NCI-H187 (cell line): ENCODE results near the gene ASTE1.
A peak's percentile ranks its signal among the peaks of the same experiment; 100 is the strongest.
"Not testable (repeated sequence)": the region's sequence is repeated elsewhere in the genome, so short reads cannot be mapped to it uniquely, and the experiment has no call there.

ENCODE experiments used
- DNase-seq, 2 experiments: peaks; one replicate each; lab custom pipeline; 2025; lab: John Stamatoyannopoulos, UW

ASTE1 gene, protein sequence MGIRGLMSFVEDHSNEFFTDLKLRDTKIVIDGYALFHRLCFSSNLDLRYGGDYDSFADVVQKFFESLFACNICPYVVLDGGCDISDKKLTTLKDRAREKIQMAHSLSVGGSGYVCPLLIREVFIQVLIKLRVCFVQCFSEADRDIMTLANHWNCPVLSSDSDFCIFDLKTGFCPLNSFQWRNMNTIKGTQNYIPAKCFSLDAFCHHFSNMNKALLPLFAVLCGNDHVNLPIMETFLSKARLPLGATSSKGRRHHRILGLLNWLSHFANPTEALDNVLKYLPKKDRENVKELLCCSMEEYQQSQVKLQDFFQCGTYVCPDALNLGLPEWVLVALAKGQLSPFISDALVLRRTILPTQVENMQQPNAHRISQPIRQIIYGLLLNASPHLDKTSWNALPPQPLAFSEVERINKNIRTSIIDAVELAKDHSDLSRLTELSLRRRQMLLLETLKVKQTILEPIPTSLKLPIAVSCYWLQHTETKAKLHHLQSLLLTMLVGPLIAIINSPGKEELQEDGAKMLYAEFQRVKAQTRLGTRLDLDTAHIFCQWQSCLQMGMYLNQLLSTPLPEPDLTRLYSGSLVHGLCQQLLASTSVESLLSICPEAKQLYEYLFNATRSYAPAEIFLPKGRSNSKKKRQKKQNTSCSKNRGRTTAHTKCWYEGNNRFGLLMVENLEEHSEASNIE

DNA sequence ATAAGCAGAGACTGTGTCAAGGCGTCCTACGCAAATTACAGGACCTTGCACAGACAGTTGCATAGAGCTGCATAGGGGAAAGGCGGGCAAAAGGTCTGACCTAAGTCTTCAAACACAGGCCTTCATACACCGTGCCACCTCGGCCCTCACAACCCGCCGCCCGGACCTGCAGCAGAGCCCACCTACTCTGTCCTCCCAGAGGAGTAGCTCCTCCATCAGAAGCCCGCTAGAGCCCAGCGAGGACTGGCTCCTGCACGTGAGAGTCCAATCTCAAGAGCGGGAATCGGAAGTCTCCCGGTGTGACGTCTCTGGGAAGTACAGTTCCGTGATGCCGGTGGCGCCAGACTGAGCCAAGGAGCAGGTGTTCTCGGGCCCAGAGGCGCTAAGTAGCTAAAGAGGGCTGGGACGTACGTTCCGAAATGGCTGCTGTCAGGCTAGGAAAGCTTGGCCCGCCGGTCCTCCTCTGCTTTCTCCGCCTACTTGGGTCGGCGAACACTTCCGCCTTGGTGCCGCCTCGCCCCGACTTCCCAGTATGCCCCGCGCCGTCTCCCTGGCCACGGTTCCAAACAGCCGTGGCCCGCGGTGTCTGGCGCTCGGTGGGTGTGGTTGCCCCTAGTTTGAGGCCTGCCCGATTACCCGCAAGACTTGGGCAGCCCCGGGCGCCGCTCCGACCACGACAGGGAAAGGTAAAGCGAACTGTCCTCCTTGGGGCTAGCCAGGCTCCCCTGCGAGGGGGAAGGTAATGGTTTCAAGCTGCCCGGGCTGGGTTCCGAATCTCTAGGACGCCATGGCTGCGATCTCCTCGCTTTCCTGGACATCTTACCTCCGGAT, at the start of gene ASTE1, which contains the start of gene NEK11:
TSS of gene ASTE1 (minus strand) at position 505 of the 831 bp plus-strand sequence. CDS start 1,519 bp downstream, outside the sequence.
TSS of gene NEK11 (plus strand) at position 557 of the 831 bp plus-strand sequence. CDS start 2,832 bp downstream, outside the sequence.
- peak; percentile 72 to 88 for DNase-seq

GRCh38 chr3:131075632-131076328, 49.2 kb upstream of the ASTE1 start:
- no peak for DNase-seq

- DNase-seq: no peak
Measured at GRCh38 chr3:131072845-131073244, 46.2 kb upstream of the ASTE1 start.

GRCh38 chr3:131072099-131072559, 45.5 kb upstream of the ASTE1 start:
- DNase-seq: no peak

GRCh38 chr3:131067983-131068382, 41.4 kb upstream of the ASTE1 start:
- DNase-seq: peak; percentile 53 to 75

GRCh38 chr3:131053043-131053859, 26.6 kb upstream of the ASTE1 start:
- no peak for DNase-seq

DNA sequence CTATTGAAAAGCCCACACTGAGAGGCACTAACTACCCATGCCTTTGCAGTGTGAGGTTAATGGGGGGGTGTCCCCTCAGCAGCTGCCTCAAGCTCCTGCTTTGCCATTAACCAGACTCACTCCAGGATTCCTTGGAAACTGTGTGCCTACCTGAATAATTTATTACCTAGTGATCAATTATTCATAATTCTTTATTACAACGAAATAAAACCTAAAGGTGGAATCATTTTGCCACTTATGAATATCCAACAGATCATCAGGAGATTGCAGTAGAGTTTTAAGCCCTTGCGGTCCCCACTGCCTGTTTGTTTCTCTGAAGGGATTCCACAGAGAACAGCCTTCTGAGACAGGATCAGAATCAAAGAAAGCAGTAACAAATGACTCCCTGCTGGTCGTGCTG, 23.4 kb upstream of the ASTE1 start:
- DNase-seq: no peak

GRCh38 chr3:131048030-131048429, 21.4 kb upstream of the ASTE1 start:
- DNase-seq: no peak

DNA sequence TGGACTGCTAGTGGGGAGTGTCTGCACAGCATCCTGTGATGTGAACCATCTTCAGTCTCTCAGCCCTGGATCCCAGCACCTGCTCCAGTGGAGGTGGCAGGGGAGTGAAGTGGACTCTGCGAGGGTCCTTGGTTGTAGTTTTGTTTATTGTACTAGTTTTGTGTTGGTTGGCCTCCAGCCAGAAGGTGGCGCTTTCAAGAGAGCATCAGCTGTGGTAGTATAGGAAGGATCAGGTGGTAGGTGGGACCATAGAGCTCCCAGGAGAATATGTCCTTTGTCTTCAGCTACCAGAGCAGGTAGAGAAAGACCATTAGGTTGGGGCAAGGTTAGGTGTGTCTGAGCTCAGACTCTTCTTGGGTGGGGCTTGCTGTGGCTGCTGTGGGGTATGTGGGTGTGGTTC, 21.0 kb upstream of the ASTE1 start:
- no peak for DNase-seq

DNA sequence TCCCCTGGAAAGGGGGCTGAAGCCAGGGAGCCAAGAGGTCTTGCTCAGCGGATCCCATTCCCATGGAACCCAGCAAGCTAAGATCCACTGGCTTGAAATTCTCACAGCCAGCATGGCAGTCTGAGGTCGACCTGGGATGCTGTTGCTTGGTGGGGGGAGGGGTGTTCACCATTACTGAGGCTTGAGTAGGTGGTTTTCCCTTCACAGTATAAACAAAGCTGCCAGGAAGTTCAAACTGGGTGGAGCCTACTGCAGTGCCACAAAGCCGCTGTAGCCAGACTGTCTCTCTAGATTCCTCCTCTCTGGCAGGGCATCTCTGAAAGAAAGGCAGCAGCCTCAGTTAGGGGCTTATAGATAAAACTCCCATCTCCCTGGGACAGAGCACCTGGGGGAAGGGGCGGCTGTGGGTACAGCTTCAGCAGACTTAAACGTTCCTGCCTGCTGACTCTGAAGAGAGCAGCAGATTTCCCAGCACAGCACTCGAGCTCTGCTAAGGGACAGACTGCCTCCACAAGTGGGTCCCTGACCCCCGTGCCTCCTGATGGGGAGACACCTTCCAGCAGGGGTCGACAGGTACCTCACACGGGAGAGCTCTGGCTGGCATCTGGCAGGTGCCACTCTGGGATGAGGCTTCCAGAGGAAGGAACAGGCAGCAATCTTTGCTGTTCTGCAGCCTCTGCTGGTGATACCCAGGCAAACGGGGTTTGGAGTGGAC, 15.8 kb upstream of the ASTE1 start:
- DNase-seq: not testable (repeated sequence)

- no peak for DNase-seq
Measured at GRCh38 chr3:131038326-131038725, 11.7 kb upstream of the ASTE1 start.

- DNase-seq: no peak
Measured at GRCh38 chr3:131036986-131037385, 10.4 kb upstream of the ASTE1 start.

- DNase-seq: no peak
Measured at GRCh38 chr3:131036200-131036816, 9.7 kb upstream of the ASTE1 start.

DNA sequence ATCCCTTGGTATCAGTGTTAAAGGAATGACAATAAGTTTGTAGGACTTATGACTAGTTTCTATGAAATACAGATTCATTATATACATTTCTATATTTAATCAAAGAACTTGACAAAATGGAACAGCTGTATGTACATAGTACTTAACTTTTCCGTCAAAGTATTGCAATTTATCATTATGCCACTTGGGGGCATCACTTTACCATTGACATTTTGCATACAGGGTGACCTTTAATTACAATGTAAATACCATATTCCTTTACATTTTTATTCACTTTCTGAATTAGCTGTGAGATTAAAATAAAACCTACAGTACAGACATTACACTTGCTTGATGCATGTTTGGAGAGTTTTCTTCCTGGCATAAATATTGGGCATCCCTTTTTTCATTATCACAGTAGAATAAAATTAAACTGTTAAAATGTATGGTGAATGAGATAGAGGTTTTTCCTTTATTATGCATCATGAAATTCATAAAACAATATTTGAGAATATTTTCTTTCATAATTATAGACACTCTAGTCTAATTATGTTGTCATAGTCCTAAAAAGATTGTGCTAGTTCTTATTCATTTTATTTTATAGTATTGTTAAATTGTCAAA, 7.0 kb upstream of the ASTE1 start:
- peak in 1 of 2 experiments; percentile 24 for DNase-seq

- DNase-seq: no peak
Measured at GRCh38 chr3:131031660-131032059, 5.0 kb upstream of the ASTE1 start.

- no peak for DNase-seq
Measured at GRCh38 chr3:131028844-131029243, 2.2 kb upstream of the ASTE1 start.

- DNase-seq: no peak
Measured at GRCh38 chr3:131025539-131025938, 1.1 kb downstream of the ASTE1 start.

DNA sequence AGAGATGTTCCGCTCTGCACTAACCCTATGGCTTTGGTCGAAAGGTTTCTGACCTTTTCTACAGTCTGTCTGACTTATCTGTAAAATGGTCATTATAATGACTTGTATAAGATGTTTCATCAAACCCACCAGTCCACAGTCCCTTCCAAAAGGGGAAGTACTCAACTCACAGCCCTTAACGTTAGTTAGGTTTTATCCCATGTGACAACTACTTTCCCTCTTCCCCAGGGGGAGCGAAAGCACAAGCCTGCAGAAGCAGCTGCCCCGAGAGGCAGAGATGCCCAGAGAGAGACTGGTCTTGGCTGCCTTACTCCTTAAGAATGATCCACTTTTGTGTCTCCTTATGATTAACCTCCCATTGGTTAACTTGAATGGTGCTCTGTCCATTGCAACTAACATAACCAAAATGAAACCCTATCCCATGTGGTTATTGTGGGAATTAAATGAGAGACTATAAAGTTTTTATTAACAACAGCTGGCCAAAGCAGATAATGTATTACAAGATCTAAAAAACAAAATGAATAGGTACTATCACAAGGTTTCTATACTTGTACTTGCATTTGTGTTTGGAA, 6.4 kb downstream of the ASTE1 start:
- no peak for DNase-seq

DNA sequence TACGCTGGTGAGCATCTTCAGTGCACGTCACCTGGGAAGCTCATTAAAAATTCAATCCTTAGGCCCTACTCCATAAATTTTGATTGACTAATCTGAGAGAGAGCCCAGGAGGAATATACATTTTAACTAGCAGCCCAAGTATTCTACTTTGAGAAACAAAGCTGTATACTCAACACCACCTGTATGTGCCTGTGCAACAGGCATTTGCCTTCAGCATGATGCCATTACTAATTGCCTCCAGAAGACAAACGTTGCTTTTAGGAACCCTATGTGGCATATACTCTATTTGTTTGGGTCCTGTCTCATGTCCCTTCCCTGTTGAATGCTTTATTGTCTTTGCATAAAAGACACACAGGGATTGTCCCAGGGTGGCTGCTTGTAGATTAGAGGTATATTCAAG, 7.7 kb downstream of the ASTE1 start:
- no peak for DNase-seq
